ENCODE data around the gene STOM.
"Not testable (repeated sequence)": the region's sequence is repeated elsewhere in the genome, so short reads cannot be mapped to it uniquely, and the experiment has no call there.

Gene STOM

DNA sequence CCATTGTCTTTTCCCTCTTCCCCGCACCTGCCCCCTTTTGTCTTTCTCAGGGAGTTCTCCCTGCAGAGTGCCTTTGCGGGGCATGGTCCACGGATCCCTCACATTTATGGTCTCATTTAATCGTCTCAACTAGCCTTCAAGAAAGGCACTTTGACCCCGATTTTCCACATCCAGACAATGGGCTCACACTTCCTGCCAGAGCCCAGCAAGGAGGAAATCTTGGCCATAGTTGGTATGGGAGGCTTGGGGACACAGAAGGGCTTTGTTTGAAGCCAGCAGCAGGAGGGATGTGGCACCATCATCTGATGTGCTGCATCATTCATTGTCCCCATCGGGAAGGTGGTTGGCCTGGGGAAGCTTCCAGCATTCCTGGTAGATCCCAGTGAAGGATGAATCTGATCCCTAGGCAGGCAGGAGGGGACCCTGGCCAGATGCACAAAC is 77.2 kb downstream of the STOM start:
- no peak overlapping the region for H3K4me3 ChIP-seq (ENCODE audit: low read depth, low read length)
- TF ChIP-seq, protein P1, sequence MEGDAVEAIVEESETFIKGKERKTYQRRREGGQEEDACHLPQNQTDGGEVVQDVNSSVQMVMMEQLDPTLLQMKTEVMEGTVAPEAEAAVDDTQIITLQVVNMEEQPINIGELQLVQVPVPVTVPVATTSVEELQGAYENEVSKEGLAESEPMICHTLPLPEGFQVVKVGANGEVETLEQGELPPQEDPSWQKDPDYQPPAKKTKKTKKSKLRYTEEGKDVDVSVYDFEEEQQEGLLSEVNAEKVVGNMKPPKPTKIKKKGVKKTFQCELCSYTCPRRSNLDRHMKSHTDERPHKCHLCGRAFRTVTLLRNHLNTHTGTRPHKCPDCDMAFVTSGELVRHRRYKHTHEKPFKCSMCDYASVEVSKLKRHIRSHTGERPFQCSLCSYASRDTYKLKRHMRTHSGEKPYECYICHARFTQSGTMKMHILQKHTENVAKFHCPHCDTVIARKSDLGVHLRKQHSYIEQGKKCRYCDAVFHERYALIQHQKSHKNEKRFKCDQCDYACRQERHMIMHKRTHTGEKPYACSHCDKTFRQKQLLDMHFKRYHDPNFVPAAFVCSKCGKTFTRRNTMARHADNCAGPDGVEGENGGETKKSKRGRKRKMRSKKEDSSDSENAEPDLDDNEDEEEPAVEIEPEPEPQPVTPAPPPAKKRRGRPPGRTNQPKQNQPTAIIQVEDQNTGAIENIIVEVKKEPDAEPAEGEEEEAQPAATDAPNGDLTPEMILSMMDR (IDR thresholded peaks at IDR 0.05; ENCODE audit: control insufficient read depth, extremely low read depth, insufficient read depth) = no peak
- no peak for DNase-seq (ENCODE audit: low read depth)

DNA sequence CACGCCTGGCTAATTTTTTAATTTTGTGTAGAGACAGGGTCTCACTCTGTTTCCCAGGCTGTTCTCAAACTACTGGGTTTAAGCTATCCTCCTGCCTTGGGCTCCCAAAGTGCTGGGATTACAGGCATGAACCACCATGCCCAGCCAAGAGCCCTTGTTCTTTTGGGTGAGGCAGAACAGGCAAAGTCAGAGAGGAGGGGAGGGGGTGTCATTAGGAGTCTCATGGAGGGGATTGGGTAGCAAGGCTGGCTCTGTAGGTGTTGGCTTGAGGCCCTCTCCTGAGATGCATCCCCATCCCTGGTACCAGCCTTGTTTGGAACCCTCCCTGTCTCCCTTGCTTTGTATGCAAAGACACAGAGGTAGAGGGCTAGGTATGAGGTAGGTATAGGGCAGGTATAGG is 78.0 kb downstream of the STOM start:
- no peak for DNase-seq (ENCODE audit: low read depth)
- TF ChIP-seq, protein P1 (IDR thresholded peaks at IDR 0.05; ENCODE audit: control insufficient read depth, extremely low read depth, insufficient read depth) = no peak
- H3K4me3 ChIP-seq (ENCODE audit: low read depth, low read length) = no peak overlapping the region

DNA sequence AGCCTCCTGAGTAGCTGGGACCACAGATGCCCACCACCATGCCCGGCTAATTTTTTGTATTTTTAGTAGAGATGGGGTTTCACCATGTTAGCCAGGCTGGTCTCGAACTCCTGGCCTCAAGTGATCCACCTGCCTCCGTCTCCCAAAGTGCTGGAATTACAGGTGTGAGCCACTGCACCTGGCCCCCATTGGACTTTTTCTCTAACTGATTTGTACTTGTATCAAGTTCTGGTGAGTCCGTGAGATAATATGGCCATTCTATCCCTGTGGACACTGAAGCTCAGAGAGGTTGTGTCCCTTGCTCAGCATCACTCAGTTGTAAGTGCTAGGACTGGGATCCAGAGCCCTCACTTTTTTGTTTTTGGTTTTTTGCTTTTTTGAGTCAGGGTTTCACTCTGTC is 78.5 kb downstream of the STOM start:
- not testable (repeated sequence) for H3K4me3 ChIP-seq (ENCODE audit: low read depth, low read length); DNase-seq (ENCODE audit: low read depth)

DNA sequence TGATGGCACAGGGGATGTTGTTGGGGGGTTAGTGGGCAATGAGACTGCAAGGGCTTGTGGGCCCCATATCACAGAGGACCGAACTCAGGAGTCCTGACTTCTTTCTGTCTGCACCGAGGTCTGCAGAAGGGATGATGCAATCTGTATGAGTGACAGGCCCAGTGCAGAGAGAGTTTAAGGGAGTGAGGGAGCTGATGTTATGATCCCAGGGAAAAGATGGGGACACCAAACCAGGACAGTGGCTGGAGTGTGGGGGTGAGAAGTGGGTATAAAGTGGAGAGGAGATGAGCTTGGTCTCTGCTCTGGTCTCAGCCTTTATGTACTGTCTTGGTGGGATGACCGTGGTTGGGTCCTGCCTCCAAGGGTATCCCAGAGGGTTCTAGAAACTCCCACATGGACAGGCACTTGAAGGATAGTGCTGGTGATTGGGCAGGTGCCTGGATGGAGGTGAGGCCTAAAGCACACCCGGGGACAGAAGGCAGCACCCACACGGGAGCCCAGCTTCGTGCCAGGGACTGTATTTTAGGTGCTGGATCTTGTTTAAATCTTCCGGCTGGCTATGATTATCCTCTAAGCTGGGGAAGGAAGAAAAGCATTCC is 80.2 kb downstream of the STOM start:
- no peak for DNase-seq (ENCODE audit: low read depth)
- no peak overlapping the region for H3K4me3 ChIP-seq (ENCODE audit: low read depth, low read length)
- TF ChIP-seq, protein P1 (IDR thresholded peaks at IDR 0.05; ENCODE audit: control insufficient read depth, extremely low read depth, insufficient read depth) = no peak

DNA sequence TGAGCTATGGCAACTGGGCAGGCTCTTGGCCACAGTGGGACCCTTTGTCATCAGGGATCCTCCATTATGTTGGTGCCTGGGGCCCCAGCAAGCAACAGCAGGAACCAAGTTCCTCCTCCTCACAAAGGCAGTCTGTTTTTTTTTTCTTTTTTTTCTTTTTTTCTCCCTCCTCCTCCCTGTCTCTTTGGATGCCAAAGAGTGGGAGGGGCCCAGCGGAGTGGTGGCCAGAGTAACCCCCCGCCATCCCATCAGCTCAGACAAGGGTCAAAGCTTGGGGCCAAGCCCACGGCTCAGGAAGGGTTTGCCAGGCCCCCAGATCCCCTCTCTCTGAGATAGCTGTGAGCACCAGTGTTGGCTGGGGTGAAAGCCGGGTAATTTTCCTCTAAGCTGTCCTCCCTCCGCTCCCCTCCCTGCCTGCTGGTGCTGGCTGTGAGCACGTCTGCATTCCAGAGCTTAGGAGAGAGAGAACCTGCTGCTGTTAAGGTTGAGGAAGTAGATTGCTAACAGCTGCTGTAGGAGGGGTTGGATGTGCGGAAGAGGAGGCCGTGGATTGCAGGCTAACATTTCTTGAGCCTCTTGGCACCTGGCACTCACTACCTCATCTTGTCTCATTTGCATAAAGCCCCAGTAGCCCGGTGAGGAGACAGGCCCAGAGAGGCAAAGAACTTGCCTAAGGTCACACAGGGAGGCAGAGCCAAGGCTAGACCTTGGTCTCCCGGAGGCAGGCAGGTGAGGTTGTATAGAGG is 80.9 kb downstream of the STOM start:
- no peak for DNase-seq (ENCODE audit: low read depth)
- TF ChIP-seq, protein P1 (IDR thresholded peaks at IDR 0.05; ENCODE audit: control insufficient read depth, extremely low read depth, insufficient read depth) = no peak
- no peak overlapping the region for H3K4me3 ChIP-seq (ENCODE audit: low read depth, low read length)

Data from LNCaP clone FGC (cell line).